GM19328 (cell line): ENCODE data around the gene TNNT1.

Experiments used
- ATAC-seq: cut with Tn5 transposase; IDR thresholded peaks from one replicate; pipeline ENCODE4 v1.9.1; 2021; ENCODE audit warnings: mild to moderate bottlenecking, moderate library complexity; ENCODE audit not compliant: unreplicated experiment

TNNT1 gene

DNA sequence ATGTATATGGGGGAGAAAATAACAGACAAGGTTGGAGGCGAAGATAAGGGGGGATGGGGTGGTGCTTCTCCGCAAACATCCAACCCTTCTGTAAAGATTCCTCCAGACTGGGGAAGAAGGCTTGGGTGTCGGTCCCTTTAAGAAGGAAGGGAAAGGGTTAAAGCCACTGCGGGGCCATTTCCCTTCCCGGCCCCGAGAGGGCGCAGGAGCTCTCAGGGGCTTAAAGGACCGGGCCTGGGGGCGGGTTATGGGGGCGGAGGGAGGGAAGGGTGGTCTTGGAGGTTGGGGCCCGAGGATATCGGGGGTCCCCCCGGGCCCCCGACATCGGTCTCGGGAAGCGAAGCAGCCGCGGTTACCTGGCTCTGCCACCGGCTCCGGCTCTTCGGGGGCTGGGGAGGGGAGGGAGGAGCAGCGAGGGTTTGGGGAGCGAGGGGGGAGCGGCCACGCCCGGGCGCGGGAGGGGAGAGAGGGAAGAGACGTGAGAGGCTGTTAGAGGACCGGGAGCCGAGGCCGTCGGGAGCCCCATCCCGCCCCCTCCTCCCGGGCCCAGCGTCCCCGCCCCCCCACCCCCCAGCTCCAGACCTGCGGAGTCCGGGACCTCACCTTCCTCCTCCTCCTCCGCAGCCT lies 2.8 kb downstream of the TNNT1 start:
- no peak for ATAC-seq

- no peak for ATAC-seq
Observed at GRCh38 chr19:55145232-55145631, 3.8 kb downstream of the TNNT1 start.

GRCh38 chr19:55141696-55142095 lies 7.3 kb downstream of the TNNT1 start:
- no peak for ATAC-seq

GRCh38 chr19:55137915-55138314 lies 11.1 kb downstream of the TNNT1 start:
- no peak for ATAC-seq

- ATAC-seq: no peak
Observed at GRCh38 chr19:55136399-55137102, 12.5 kb downstream of the TNNT1 start.

DNA sequence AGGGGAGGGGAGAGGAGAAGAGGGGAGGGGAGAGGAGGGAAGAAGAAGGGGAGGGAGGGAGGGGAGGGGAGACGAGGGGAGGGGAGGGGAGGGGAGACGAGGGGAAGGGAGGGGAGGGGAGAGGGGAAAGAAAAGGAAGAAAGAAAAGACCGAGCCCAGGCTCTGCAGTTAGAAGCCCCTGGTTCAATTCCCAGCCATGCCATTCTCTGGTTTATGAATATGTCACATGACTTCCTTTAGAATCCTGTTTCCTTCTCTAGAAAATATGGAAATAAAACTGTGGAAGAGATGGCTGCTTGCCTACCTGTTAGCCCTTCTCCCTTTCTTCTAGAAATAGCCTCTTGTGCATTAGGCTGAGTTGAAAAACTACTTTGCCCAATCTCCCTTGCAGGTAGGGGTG lies 14.3 kb downstream of the TNNT1 start:
- no peak for ATAC-seq

GRCh38 chr19:55133639-55134444 lies 15.2 kb downstream of the TNNT1 start:
- no peak for ATAC-seq

GRCh38 chr19:55132453-55133129 lies 16.4 kb downstream of the TNNT1 start:
- no peak for ATAC-seq

- no peak for ATAC-seq
Observed at GRCh38 chr19:55131421-55131820, 17.6 kb downstream of the TNNT1 start.

DNA sequence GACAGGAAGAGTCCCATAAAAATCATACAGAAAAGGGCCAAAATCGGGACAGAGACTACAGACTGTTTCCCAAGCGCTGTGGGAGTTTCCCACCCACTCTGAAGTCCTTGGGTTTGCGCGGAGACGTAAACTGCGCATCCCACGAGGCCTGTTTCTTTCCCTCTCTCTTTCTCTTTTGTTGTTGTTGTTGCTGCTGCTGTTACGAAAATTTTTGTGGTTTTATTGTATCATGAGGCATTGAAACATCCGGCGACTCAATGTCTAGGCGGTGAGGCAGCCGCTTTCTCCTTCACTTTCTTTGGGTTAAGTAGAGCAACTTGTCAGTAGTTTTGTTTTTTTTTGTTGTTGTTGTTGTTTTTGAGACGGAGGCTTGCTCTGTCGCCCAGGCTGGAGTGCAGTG lies 30.0 kb downstream of the TNNT1 start:
- no peak for ATAC-seq

- no peak for ATAC-seq
Observed at GRCh38 chr19:55118401-55118991, 30.5 kb downstream of the TNNT1 start.

GRCh38 chr19:55117663-55118391 lies 31.2 kb downstream of the TNNT1 start:
- ATAC-seq: peak; percentile 87

DNA sequence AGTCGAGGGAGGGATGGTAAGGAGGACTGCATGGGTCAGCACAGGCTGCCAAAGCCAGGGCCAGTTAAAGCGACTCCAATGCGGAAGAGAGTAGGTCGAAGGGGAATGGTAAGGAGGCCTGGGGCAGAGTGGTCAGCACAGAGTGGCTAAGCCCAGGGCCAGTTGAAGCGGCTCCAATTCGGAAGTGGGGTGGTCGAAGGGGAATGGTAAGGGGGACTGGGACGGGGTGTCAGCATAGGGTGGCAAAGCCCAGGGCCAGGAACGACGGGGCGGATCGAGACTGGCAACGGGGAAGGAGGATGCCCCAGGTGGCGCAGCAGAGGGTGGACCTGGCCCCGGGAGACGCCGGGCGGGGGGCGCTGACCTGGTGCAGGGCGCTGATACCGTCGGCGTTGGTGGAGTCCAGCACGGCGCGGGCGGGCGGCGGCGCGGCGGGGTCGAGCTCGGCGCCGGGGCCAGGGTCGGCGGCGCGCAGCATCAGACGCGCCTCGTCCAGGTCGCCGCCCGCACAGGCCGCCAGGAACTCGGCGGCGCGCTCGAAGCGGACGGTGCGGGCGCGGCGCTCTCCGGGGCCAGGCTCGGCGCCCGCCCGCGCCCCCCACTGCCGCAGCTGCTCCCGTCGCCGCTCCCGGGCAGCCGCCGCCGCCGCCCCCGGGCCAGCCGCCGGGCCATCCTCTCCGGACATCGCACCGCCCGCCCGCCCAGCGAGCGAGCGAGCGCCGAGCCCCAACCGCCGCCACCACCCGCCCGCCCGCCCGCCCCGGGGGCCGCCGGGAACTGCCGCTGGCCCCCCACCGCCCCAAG lies 31.9 kb downstream of the TNNT1 start, which contains the start of gene PPP1R12C:
Gene PPP1R12C (minus strand): TSS at position 779 of the 804 bp plus-strand sequence. CDS start 94 bp downstream, at position 685.
- ATAC-seq: peak; percentile 3

DNA sequence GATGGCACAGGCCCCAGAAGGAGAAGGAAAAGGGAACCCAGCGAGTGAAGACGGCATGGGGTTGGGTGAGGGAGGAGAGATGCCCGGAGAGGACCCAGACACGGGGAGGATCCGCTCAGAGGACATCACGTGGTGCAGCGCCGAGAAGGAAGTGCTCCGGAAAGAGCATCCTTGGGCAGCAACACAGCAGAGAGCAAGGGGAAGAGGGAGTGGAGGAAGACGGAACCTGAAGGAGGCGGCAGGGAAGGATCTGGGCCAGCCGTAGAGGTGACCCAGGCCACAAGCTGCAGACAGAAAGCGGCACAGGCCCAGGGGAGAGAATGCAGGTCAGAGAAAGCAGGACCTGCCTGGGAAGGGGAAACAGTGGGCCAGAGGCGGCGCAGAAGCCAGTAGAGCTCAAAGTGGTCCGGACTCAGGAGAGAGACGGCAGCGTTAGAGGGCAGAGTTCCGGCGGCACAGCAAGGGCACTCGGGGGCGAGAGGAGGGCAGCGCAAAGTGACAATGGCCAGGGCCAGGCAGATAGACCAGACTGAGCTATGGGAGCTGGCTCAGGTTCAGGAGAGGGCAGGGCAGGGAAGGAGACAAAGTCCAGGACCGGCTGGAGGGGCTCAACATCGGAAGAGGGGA lies 32.7 kb downstream of the TNNT1 start:
- no peak for ATAC-seq

DNA sequence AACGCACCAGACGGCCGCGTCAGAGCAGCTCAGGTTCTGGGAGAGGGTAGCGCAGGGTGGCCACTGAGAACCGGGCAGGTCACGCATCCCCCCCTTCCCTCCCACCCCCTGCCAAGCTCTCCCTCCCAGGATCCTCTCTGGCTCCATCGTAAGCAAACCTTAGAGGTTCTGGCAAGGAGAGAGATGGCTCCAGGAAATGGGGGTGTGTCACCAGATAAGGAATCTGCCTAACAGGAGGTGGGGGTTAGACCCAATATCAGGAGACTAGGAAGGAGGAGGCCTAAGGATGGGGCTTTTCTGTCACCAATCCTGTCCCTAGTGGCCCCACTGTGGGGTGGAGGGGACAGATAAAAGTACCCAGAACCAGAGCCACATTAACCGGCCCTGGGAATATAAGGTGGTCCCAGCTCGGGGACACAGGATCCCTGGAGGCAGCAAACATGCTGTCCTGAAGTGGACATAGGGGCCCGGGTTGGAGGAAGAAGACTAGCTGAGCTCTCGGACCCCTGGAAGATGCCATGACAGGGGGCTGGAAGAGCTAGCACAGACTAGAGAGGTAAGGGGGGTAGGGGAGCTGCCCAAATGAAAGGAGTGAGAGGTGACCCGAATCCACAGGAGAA lies 33.5 kb downstream of the TNNT1 start:
- no peak for ATAC-seq

- ATAC-seq: no peak
Observed at GRCh38 chr19:55114566-55115145, 34.4 kb downstream of the TNNT1 start.

GRCh38 chr19:55113570-55114039 lies 35.4 kb downstream of the TNNT1 start:
- ATAC-seq: no peak
